B cell (primary cell): Measurements from ENCODE around the gene RNF26. TPM values are rescaled to one million over a fixed set of nuclear protein-coding genes. Genes with fewer than 3 reads are reported as not detected.

Experiments
- ATAC-seq: fragments of 200-7000 bp; cut with Tn5 transposase; one replicate; pipeline ENCODE4 v1.10.0; 2021; ENCODE audit warnings: low read depth, mild to moderate bottlenecking, moderate number of reproducible peaks, moderate library complexity
- CTCF ChIA-PET: fragments of 350-600 bp; sonication (Branson Sonifier 250); formaldehyde crosslinking; loops from one replicate; lab custom pipeline; 2021; ENCODE audit warnings: antibody characterized with exemption, inconsistent platforms; lab: Charles Lee
- POLR2A ChIA-PET: fragments of 350-600 bp; sonication (Branson Sonifier 250); formaldehyde crosslinking; loops from one replicate; lab custom pipeline; 2021; ENCODE audit warnings: antibody characterized with exemption; lab: Charles Lee
- DNase-seq: peaks from one replicate; pipeline ENCODE4 v3.0.0; 2013
- H2AFZ ChIP-seq: 2 replicates; pipeline ENCODE4 v1.6.1; 2012; ENCODE audit warnings: mild to moderate bottlenecking, low read depth, low read length; ENCODE audit not compliant: insufficient read depth, poor library complexity, severe bottlenecking
- H3K27ac ChIP-seq, 2 donors: 1 replicate in 1 of 2; 2 replicates in 1 of 2; pipeline ENCODE4 v1.5.1; 2012 to 2013; ENCODE audit warnings: low read length in 2 of 2, mild to moderate bottlenecking in 2 of 2, moderate library complexity in 1 of 2
- H3K27me3 ChIP-seq, 4 experiments: fragments of 200-600 bp in 1 of 4; sonication (generic) in 1 of 4; replicated peaks in 1 of 4; 1 replicate in 2 of 4; 2 replicates in 2 of 4; pipeline versions ENCODE4 v1.6.1 to v1.7.0; 2013 to 2016; ENCODE audit warnings: low read length in 3 of 4, mild to moderate bottlenecking in 2 of 4, mixed read lengths in 1 of 4, moderate library complexity in 1 of 4; ENCODE audit not compliant: insufficient read depth in 4 of 4, control insufficient read depth in 3 of 4; ENCODE audit errors: control extremely low read depth in 1 of 4
- H3K36me3 ChIP-seq, 2 experiments: replicated peaks in 1 of 2; 1 replicate in 1 of 2; 2 replicates in 1 of 2; pipeline versions ENCODE4 v1.6.1 to v1.7.1; 2013; ENCODE audit warnings: low read length in 1 of 2; ENCODE audit not compliant: insufficient read depth in 2 of 2, control insufficient read depth in 1 of 2; ENCODE audit errors: control extremely low read depth in 1 of 2, extremely low read depth in 1 of 2
- H3K4me1 ChIP-seq, 2 donors: fragments of 200-600 bp in 1 of 2; sonication (generic) in 1 of 2; 1 replicate in 1 of 2; 2 replicates in 1 of 2; pipeline versions ENCODE4 v1.5.1 to v1.6.1; 2013 to 2017; ENCODE audit warnings: low read length in 2 of 2; ENCODE audit not compliant: control insufficient read depth in 2 of 2, insufficient read depth in 2 of 2
- H3K4me2 ChIP-seq: replicated peaks from 2 replicates; pipeline ENCODE3; 2012; ENCODE audit warnings: mild to moderate bottlenecking, low read depth, low read length; ENCODE audit not compliant: poor library complexity, severe bottlenecking
- H3K4me3 ChIP-seq, 5 experiments: fragments of 200-600 bp in 1 of 5; sonication (generic) in 1 of 5; 1 replicate in 3 of 5; 2 replicates in 2 of 5; pipeline versions ENCODE4 v1.5.1 to v1.7.0; 2011 to 2016; ENCODE audit warnings: low read length in 4 of 5, mild to moderate bottlenecking in 4 of 5, low read depth in 2 of 5, control low read depth in 1 of 5, moderate library complexity in 1 of 5; ENCODE audit not compliant: insufficient read depth in 1 of 5; ENCODE audit errors: control extremely low read depth in 1 of 5, extremely low read depth in 1 of 5
- H3K79me2 ChIP-seq: fragments of 200-600 bp; sonication (generic); one replicate; pipeline ENCODE4 v1.6.0; 2016; ENCODE audit warnings: low read length; ENCODE audit not compliant: control insufficient read depth, insufficient read depth
- H3K9ac ChIP-seq: fragments of 200-600 bp; sonication (generic); 2 replicates; pipeline ENCODE4 v1.6.1; 2017; ENCODE audit warnings: mild to moderate bottlenecking, low read length, moderate library complexity
- H3K9me3 ChIP-seq, 3 donors: one replicate each; pipeline versions ENCODE4 v1.6.1 to v1.7.1; 2013; ENCODE audit warnings: low read length in 2 of 3; ENCODE audit not compliant: control insufficient read depth in 2 of 3, insufficient read depth in 1 of 3; ENCODE audit errors: control extremely low read depth in 1 of 3
- H4K20me1 ChIP-seq: 2 replicates; pipeline ENCODE4 v1.6.0; 2012; ENCODE audit warnings: mild to moderate bottlenecking, low read length; ENCODE audit not compliant: insufficient read depth, control insufficient read depth, poor library complexity, severe bottlenecking
- H3K27ac Mint-ChIP-seq: one replicate; pipeline ENCODE4 v1.8.0; 2021; ENCODE audit warnings: mixed read lengths
- H3K27me3 Mint-ChIP-seq: one replicate; pipeline ENCODE4 v1.8.0; 2021; ENCODE audit warnings: mixed read lengths
- H3K4me1 Mint-ChIP-seq: one replicate; pipeline ENCODE4 v1.8.0; 2021; ENCODE audit warnings: mixed read lengths
- H3K4me3 Mint-ChIP-seq: one replicate; pipeline ENCODE4 v1.8.0; 2021; ENCODE audit warnings: mixed read lengths
- H3K9me3 Mint-ChIP-seq: one replicate; pipeline ENCODE4 v1.8.0; 2022; ENCODE audit warnings: mixed read lengths; ENCODE audit not compliant: insufficient read depth
- CTCF ChIP-seq: fragments of 200-600 bp; IDR thresholded peaks from one replicate; pipeline ENCODE4 v1.8.0; 2022; ENCODE audit warnings: antibody characterized with exemption, mild to moderate bottlenecking
- EZH2 ChIP-seq: IDR thresholded peaks from 2 replicates; pipeline ENCODE4 v1.6.1; 2012; ENCODE audit warnings: borderline replicate concordance, low read depth, mild to moderate bottlenecking, moderate library complexity, low read length; ENCODE audit not compliant: insufficient read depth, poor library complexity, severe bottlenecking
- WGBS: methylation state at CpG from one replicate; pipeline ENCODE4 v1.1.5; 2013; ENCODE audit warnings: missing lambda C conversion rate; ENCODE audit not compliant: insufficient coverage; 5-methylcytosine and 5-hydroxymethylcytosine counted together
- intact Hi-C: fragments of 100-400 bp; cut with micrococcal nuclease; formaldehyde crosslinking; loops from one replicate; pipeline ENCODE4 v1.10.0; 2022
- polyA plus RNA-seq: library from polyadenylated mRNA; depleted of rRNA; stranded (reverse); fragments of >200 nt; gene quantifications from 2 replicates; pipeline ENCODE4 v1.2.3, GENCODE V29; 2012
- total RNA-seq, 2 donors: library from RNA; stranded (reverse); fragments of 120-200 nt in 1 of 2; gene quantifications; 1 replicate in 1 of 2; 2 replicates in 1 of 2; pipeline versions ENCODE4 v1.2.3 to v1.2.4, GENCODE V29; 2013 to 2022

The RNF26 gene
- total and polyA plus RNA-seq, 2 donors (not counting 1 experiment from before 2014, with no cell fraction given), result 15.5 to 21.8 TPM

DNA sequence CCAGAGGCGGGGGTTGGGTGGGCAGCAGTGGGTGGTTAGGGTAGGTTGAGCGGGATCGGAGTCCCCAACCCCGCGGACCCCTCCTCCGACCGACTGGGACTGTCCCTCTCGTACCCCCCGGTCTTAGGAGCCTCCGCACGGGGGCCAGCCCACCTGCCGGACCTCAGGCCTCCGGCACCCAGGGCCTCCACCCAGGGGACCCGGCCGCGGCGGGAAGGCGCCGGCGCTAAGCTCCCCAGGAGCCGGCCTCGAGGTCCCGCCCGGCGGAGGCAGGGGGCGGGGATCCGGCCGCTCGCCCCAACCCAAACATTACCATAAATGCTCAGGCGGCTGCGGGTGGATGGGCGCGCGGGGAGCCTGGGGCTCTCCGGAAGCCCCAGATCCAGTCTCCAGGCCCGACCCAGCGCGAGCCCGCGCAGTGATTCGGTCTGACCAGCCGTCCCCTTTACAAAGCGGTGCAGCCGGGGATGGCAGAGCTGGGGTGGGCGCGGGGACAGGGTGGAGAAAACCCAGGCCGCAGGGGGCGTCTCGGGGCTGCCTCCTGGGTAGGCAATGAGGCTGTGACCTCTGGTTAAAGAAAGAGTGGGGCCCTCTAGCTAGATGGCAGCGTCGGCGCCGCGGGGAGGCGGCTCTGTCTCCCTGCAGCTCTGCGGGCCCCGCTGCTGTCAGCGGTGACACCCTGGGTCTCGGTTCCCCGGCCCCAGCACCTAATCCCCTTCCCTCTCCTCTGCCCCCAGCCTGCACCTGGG, 13.4 kb upstream of the RNF26 start:
- peak; percentile 74 for DNase-seq
- peak; percentile 53 for ATAC-seq
- peak overlapping the region in 1 of 2 donors; percentile 19 for H3K27ac ChIP-seq
- Mint-ChIP-seq H3K9me3 (no peaks in the 10 kb centered on the region), H3K27ac (peak overlapping the region; percentile 77), H3K27me3 (peaks cover 5% of the 10 kb centered on the region), H3K4me1 (peaks cover 28% of the 10 kb centered on the region), H3K4me3 (peak overlapping the region; percentile 87)
- H3K9me3 ChIP-seq, result peaks cover 0 to 6% (median 0%) of the 10 kb centered on the region in 3 donors
- WGBS, result 3% methylated on average over 49 of the region's 60 CpGs
- H3K27me3 ChIP-seq, result peaks cover 0 to 39% (median 13%) of the 10 kb centered on the region in 4 experiments
- TF ChIP-seq CTCF, result no peak
- TF ChIP-seq EZH2, result no peak
- no peaks in the 10 kb centered on the region for H3K36me3 ChIP-seq
- H3K9ac ChIP-seq, result peak overlapping the region; percentile 74
- ChIA-PET CTCF (interaction anchor here (0.7 to 4.5 kb wide), 14 partner anchors 9 to 254 kb away, joined by 3 to 45 read pairs (median 4); partner anchors contain the start of genes C2CD2L, CBL and USP2), POLR2A (interaction anchor here (0.9 kb wide), 1 partner anchor 15 kb away, joined by 3 read pairs; no protein-coding TSS in a partner anchor)
- H3K79me2 ChIP-seq, result no peaks in the 10 kb centered on the region
- no peaks in the 10 kb centered on the region for H4K20me1 ChIP-seq
- peak overlapping the region; percentile 97 for H3K4me2 ChIP-seq
- H2AFZ ChIP-seq, result peak overlapping the region; percentile 92
- peaks cover 19 to 41% of the 10 kb centered on the region in 2 donors for H3K4me1 ChIP-seq
- peak overlapping the region; percentile 44 to 67 (median 58) for H3K4me3 ChIP-seq
- intact Hi-C loops, result loop anchor here (1.0 kb wide), 1 partner anchor 13 kb away; the partner anchor contains the start of gene RNF26

- Histone ChIP-seq H3K4me3 (no peak overlapping the region), H3K4me1 (peaks cover 9 to 28% of the 10 kb centered on the region in 2 donors), H3K36me3 (no peaks in the 10 kb centered on the region), H3K27ac (no peak overlapping the region), H3K4me2 (peak overlapping the region; percentile 97), H3K9me3 (peaks cover 0 to 4% (median 0%) of the 10 kb centered on the region in 3 donors), H3K27me3 (peaks cover 0 to 28% (median 8%) of the 10 kb centered on the region in 4 experiments), H2AFZ (no peak overlapping the region), H4K20me1 (no peaks in the 10 kb centered on the region), H3K9ac (no peak overlapping the region), H3K79me2 (no peaks in the 10 kb centered on the region)
- intact Hi-C loops, result no loop called here
- WGBS, result 80% methylated on average over 1 of the region's 6 CpGs
- ChIA-PET CTCF (interaction anchor here (0.6 to 4.5 kb wide), 11 partner anchors 7 to 261 kb away, joined by 3 to 45 read pairs (median 5); partner anchors contain the start of gene CBL), POLR2A (interaction anchor here (0.6 to 1.1 kb wide), 3 partner anchors 12 to 425 kb away, joined by 3 read pairs; partner anchors contain the start of gene RNF26)
- peaks cover 27% of the 10 kb centered on the region for H3K4me1 Mint-ChIP-seq
- peak overlapping the region; percentile 87 for H3K4me3 Mint-ChIP-seq
- TF ChIP-seq EZH2, result no peak
- TF ChIP-seq CTCF, result no peak
- no peak for DNase-seq
- H3K27me3 Mint-ChIP-seq, result peaks cover 5% of the 10 kb centered on the region
- ATAC-seq, result no peak
- H3K9me3 Mint-ChIP-seq, result no peaks in the 10 kb centered on the region
- no peak overlapping the region for H3K27ac Mint-ChIP-seq
These were observed 12.0 kb upstream of the RNF26 start for GRCh38 chr11:119322360-119322739.
